ENCODE results near the gene CORO7. TPM values are rescaled to one million over a fixed set of nuclear protein-coding genes. Genes with fewer than 3 reads are reported as not detected.

CORO7 gene
- total RNA-seq, 1 donor from 2014 or later, result 45.0 TPM

DNA sequence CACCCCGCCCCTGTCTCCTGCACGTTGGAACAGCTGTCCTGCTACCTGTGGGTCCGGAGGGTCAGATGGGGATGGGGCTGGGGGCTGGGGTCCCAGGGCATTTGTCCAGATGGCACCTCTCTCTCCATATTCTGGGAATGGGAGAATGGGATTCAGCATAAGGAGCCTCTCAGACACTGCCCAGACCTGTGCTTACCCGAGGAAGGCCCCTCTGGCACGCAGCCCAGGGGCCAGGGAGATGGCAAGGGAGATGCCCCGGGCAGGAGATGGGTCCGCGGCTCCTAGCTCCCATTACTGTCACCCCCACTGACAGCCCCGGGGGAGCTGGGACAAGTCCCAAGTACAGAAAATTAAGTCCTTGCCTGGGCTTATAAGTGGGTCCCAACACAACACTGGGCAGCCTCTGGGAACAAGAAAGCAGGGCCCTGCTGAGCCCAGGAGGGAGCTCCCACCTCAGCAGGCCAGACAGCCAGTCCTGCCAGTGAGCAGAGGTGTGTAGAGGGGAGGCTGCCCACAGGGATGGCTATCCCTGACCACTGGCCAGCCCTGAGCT lies 43.0 kb downstream of the CORO7 start:
- DNase-seq (ENCODE audit: low spot score), result no peak

DNA sequence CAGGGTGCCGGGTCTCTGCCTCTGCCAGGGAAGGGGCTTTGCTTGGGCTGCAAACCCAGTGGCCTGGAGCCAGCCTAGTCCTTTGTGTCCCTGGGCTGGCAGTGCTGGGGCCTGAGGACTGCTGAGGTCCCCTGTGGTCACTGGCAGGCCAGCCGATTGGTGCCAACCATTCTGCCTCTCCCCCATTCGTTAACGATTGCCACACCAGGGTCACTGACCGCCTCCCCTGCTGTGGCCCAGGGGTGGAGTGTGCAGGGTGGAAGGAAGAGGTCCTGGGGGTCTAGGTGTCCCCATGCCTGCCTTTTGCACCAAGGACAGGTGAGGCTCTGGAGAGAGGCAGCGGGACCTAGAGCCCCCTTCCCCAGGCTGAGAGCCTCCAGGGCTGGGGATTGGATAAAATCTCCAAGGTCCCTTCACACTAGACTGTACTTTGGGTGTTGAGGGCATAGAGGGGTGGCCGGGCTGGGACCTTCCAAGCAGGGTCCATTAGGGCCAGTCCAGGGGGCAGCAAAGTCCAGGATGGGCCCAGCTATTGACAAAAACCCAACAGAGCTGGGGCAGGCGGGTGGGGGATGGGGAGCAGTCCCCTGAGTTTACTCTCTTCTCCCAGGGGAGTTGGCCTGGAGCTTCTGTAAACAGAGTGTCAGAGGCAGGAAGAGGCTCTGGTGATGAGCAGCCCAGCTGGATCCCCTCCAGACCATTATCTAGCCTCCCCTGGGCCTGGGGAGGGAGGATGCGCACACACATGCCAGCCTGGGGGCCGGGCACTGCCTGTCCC lies 43.6 kb downstream of the CORO7 start:
- DNase-seq (ENCODE audit: low spot score), result no peak

DNA sequence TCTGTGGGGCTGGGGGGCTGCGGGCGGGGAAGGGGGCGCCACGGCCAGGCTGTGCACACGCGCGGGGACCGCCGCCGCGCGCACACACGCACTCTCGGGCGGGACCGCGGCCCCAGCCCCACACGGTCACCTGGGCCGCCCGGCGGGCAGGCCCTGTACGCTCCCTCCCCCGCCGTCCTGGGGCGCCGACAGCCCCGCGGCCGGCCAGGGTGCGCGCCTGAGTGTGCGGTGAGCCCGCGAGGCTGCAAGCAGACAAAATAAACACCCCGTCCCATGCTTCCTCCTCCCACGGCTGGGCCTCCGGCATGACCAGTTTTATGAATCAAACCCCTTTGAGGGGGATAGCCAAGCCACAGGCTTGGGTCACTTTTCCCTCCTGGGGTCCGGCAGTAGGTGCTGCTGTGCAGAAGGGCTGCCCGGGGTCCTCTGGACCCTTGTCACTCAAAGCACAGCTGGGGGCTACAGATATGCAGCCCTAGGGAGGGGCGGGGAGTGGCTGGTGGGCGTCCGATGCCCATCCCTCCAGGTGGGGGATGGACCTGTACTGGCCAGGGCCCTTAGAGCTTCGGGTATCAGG lies 44.3 kb downstream of the CORO7 start:
- no peak for DNase-seq (ENCODE audit: low spot score)

DNA sequence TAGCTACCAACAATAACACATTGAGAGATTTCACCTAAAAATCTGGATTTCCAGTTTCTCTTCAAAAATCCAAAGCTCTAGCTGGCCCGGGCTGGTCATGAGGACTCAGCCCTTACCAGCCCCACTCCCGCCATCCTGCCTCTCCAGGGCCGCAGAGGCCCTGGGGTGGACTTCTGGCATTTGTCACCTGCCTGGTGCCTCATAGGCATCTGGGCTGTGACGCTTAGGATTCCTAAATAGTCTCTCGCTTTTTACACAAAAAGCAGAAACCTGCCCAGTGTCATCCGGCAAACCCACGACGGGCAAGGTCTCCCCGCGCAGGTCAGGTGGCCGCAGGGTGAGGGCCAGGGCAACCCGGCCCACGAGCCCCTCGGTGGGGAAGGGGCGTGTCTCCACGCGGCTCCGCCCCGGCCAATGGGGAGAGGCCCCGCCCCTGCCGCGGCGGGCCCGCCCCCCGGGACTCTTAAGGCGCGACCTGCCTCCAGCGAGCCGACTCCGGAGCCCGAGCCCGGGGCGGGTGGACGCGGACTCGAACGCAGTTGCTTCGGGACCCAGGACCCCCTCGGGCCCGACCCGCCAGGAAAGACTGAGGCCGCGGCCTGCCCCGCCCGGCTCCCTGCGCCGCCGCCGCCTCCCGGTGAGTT lies 44.9 kb downstream of the CORO7 start, which contains the start of gene VASN:
Gene VASN, plus strand, starts transcription at position 492 of the 644 bp plus-strand sequence. CDS start 9,030 bp downstream, outside the sequence.
- DNase-seq (ENCODE audit: low spot score), result peak; percentile 95

DNA sequence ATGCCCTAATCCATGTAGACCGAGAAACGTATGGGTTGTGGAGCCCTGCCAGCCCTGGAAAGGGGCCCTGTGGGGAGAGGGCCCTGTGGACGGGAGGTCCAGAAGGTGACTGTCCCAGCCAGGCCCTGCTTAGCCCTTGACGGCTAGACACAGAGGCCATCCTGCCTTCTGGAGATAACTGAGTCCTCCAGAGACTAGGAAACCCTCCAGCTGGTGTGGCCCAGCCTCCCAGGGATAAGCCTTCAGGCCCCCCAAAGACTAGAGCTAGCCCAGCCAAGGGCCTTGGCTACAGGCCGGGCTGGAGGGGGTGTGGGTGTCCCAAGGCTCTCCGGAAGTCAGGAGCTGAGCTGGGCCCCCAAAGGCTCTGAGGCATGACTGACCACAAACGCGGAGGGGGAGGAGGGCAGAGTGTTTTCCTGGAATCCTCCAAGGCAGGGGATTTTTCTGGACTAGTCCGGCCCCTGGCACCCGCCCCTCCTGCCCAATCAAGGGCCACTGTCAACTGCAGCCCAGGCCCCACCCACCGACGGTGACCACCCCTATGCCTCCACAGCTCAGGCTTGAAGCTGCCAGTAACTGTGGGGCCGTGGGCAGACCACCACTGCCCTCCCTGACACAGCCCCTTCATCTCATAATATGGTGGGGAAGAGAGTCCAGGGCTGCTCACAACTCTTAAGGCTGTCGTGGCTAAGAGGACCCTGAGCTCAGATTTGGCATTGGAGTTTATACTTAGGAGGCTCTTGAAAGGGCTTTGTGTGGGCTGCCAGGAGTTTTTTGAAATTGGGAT lies 45.6 kb downstream of the CORO7 start:
- no peak for DNase-seq (ENCODE audit: low spot score)

DNA sequence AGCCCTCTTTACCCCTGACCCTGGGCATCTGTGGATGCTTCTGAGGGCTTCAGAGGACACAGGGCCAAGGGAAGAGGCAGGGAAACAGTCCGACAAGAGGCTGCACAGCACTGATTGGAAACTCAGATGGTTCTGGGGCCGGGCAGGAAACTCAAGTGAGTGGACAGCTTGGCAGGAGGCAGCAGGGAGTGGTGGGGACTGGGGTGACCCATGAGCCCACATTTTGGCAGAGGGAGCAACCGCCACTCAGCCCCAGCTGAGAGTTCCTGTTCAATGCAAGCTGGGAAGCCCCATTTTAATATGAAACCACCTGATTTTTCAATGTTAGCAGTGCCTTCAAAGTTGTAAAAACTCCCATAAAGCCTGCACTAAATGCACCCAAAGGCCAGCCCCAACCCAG lies 46.2 kb downstream of the CORO7 start:
- no peak for DNase-seq (ENCODE audit: low spot score)

DNA sequence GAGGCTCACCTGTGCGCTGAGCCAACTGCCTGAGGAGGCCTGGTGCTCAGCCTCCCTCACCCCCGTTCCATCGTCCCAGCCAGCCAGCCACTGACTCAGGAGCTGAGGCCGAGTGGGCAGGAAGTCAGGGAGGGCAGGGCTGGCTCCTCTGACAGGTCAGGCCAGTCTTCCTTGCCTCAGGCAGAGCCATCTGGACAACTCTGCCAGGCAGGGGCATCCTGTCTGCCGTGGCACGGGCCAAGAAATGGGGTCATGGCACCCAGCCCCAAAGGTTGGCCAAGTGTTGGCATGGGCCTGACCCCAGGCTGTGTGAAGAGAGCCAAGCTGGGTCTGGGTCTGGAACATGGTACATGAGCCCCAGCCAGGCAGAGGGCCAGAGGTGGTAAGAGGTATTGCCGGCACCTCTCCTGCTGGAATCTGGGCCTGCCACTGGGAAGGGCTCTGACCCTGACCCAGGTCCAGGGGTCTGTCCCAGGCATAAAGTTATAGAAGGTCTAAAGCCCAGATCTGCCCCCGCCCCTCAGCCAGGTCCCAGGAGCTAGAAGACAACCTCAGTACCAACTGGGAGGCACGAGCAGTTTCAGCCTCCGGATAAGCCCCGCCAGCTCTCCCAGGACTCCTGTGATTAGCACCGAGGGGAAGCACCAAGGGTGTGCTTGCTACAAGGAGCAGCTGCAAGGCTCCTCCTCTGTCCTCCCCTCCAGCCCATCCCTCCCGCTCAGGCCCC lies 47.2 kb downstream of the CORO7 start:
- no peak for DNase-seq (ENCODE audit: low spot score)

DNA sequence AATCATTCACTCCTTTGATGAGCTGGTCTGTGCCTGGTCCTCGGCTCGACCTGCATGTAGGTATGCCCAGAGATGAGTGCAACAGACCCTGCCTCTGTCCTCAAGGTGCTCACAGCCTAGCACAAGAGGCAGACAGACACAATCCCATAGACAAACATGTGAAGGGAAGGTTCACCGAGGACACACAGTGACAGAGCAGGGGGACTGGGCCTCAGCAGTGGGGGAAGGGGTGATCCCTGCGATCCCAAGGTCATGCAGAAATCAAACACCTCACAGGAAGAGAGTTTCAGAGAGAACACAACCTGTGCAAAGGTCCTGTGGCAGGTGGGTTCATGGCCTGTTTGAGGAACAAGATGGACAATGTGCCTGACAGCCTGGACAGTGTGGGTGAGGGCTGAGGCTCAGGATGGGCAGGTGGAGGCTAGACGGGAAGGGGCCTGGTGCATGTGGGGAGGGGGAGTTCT lies 49.0 kb downstream of the CORO7 start:
- no peak for DNase-seq (ENCODE audit: low spot score)

DNA sequence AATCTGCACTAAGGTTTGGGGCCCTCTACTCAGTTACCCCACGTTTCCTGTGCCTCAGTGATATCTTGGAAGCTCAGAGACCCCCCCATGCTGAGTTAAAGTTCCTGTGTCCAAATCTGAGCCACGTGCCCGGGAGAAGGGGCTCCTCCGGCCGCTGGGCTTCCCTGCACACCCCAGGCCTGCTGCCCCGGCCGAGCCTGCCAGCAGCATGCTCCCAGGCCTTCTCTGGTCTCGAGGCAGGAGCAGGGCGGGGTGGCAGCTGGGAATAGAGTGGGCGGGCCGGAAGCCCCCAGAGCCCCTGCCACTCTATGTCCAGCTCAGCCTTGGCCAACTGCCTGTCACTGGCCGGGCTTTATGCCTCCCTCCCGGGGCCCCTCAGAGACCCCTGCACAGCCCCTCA lies 50.4 kb downstream of the CORO7 start:
- DNase-seq (ENCODE audit: low spot score), result no peak

DNA sequence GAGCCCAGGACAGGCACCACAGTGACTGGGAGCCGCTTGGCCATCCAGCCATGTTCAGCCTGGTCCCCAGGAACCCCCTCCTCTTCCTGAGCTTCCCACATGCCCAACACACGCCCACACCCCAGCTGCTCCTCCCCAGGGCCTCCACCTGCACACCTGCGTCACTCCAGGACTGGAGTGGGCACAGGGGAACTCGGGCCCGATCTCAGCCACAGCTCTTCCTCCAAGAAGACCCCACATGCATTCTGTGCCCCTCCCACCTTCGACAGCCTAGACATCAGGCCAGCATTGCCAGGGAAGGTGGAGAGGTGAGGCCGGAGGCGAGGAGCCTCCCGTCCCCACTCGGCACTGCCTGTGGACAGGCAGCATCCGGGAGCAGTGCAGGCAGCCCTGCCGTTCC lies 50.8 kb downstream of the CORO7 start:
- no peak for DNase-seq (ENCODE audit: low spot score)

DNA sequence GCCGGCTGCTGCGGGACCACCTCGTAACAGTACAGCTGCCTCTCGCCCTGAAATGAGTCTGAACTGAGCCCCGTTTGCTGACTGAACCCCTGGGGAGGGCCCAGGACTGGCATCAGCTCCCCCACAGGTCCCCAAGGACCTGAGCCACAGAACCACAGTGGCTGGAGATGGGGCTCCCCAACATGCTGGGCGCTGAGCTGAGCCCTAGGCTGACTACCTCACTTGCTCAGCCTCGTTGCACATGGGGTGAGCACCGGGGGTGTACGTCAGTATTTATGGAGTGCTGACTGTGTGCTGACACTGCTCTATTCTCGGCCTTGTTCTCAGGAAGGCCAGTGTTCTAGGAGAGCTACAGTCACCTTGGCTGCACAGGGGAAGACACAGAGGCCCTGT lies 51.4 kb downstream of the CORO7 start:
- DNase-seq (ENCODE audit: low spot score), result no peak

DNA sequence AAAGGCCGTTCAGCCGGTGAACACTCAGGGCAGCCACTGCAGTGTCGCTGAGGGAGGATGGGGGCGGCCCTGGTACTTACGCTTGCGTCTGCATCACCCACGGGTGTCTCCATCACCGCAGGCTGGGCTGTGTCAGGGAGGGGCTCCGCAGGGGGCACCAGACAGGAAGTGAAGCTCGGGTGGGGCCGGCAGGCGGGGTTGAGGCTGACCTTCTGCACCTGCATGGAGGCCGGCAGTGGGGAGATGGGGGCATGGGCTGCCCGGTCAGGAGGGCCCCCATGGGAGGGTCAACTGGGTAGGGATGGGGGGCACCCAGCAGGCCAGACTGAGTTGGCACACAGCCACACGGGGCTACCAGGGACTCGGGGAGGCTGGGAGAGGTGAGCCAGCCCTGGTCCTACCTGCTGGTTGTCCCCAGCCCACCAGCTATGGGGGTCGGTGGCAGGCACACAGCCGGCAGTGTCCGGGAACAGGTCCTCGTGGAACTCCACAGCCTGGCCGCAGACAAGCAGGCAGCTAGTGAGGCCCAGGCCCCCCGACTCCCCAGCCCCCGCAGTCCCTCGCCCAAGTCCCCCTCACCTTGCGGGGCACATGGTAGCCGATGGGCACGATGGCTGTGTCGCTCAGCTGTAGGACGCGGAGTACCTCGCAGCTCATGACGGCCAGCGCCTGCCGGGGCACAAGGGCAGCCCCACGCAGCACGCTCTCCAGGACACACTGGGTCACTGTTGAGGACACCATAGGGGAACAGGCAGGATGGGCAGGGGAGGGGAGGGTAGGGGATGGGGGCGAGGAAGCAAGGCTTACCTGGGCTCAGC lies 52.0 kb downstream of the CORO7 start:
- DNase-seq (ENCODE audit: low spot score), result no peak

DNA sequence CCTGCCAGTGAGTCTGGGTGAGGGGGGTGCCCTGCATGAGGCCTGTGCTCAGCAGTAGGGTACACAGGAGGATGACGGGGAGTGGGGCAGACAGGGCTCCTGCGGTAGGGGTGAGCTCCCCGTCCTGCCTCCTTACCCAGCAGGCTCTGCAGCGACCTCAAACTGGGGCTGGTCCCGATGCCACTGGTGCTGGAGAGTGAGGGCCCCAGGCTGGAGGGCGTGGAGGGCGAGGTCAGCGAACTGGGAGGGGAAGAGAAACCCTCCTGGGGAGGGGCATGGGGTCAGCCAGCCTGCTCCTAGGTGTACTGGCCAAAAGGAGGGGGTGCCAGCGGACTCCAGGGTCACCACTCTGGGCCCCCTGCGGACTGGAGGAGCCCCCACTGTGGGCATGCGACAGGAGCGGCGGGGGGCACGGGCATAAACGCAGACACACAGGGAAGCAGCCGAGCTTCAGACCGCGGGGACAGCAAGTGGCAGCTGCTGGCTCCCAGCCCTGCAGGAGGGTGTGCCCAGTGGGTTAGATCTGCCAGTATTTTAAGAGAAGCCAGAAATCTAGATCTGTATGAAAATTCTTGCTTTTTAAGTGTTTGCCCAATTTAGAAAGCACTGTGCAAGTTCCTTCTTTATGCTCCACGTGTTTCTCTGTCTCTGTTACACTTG lies 53.8 kb downstream of the CORO7 start:
- no peak for DNase-seq (ENCODE audit: low spot score)

DNA sequence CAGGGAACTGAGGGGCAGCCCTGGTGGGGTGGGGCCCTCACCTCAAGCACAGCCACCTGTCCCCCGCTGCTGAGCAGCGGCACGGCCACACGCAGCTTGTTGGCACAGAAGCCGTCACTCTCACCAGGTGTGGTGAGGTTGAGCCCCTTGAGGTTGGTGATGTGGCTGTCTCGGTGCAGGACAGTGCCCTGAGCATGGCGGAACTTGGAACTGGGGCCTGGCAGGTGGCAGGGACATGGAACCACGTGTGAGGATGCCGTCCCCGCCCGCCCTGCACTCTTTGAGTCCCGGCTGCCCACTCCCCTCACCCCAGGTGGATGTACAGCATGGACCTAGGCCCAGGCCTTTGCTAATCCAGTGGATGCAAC lies 54.5 kb downstream of the CORO7 start:
- no peak for DNase-seq (ENCODE audit: low spot score)

DNA sequence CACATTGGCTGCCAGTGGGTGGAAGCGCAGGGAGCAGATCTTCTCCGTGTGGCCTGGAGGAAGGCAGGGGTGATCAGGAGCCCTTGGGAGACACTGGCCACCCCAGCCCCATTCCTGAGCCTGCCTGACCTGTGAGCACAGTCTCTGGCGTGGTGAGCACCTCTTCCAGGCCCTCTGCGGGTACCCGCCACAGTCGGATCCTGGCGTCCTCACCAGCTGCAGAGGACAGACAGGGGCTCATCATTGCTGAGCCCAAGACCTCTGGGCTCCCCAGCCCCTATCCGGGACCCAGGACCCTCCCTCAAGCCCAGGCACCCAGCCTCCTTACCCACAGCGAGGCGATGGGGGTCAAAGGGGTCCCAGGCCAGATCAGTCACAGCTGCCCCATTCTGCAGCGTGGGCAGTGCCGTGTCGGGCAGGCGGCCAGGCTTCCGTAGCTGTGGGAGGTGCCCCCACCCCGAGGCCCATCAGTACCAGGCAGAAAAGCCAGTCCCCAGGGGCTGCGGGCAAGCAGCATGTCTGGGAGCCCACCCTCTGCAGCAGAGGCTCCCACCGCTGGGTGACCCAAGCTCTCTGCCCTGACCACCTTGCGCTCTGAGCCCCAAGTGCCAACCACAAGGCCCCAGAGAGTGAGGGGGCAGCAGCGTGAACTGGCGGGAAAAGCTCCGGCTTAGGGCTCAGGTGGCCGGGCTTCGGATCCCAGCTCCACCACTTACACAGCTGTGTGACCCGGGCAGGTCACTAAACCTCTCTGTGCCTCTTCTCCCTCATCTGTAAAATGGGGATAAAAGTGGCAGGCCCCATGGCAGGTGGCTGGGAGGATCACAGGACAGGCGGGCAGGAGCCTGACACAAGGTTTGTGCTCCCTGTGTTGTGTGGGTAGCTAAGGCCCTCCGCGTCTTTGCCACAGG lies 55.1 kb downstream of the CORO7 start:
- no peak for DNase-seq (ENCODE audit: low spot score)

DNA sequence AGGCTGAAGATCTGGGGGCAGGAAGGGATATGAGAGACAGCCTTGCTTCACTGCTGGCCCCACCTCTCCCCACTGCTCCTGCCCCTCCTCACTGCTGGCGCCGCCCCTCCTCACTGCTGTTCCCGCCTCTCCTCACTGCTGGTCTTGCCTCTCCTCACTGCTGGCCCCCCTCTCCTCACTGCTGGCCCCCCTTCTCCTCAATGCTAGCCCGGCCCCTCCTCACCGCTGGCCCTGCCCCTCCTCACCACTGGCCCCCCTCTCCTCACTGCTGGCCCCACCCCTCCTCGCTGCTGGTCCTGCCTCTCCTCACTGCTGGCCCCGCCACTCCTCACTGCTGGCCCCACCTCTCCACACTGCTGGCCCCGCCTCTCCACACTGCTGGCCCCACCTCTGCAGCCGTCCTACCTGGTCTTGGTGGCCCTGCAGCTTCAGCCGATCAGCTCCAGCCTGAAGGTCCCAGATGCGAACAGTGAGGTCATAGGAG lies 55.8 kb downstream of the CORO7 start:
- no peak for DNase-seq (ENCODE audit: low spot score)

DNA sequence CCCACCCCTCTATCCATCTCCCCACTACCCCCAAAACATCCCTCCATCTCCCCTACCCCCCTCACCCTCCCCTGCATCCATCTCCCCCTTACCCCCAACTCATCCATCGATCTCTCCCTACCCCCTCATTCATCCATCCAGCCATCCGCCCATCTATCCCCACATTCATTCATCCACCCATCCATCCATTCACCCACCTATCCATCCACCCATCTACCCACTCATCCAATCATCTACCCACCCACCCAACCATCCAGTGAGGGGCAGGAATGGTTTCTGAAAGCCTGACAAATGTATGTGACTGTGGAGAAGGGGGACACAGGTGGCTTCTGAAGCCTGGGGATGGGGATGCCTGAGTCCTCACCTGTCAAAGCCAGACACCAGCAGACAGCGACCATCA lies 56.5 kb downstream of the CORO7 start:
- no peak for DNase-seq (ENCODE audit: low spot score)

Measured in mesenteric fat pad (tissue), 1 donor.